HG03135 (cell line): ENCODE data around the gene PPM1D.
"Not testable (repeated sequence)": the region's sequence is repeated elsewhere in the genome, so short reads cannot be mapped to it uniquely, and the experiment has no call there.

Experiments used
- ATAC-seq: cut with Tn5 transposase; IDR thresholded peaks from one replicate; pipeline ENCODE4 v1.9.1; 2021; ENCODE audit warnings: mild to moderate bottlenecking, moderate library complexity; ENCODE audit not compliant: unreplicated experiment

The PPM1D gene

DNA sequence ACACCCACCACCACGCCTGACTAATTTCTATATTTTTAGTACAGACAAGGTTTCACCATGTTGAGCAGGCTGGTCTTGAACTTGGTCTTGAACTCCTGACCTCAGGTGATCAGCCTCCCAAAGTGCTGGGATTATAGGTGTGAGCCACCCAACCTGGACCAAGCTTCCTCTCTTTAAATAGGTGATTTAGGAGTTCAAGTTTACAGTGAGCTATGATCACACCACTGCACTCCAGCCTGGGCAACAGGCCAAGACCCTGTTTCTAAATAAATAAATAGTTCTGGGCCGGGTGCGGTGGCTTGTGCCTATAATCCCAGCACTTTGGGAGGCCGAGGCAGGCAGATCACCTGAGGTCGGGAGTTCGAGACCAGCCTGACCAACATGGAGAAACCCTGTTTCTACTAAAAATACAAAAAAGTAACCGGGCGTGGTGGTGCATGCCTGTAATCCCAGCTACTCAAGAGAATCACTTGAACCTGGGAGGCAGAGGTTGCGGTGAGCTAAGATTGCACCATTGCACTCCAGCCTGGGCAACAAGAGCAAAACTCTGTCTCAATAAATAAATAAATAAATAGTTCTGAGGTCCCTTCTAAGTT, 6.5 kb upstream of the PPM1D start:
- ATAC-seq, result not testable (repeated sequence)

DNA sequence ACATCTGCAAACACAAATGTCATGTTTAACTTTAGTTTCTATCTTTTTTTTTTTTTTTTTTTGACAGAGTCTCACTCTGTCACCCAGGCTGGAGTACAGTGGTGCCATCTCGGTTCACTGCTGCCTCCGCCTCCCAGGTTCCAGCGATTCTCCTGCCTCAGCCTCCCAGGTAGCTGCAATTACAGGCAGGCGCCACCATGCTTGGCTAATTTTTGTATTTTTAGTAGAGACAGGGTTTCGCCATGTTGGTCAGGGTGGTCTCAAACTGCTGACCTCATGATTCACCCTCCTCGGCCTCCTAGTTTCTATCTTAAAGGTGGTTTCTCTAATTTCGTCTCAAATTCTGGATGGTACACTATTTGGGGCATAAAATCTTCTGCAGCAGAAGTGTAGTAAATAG, 5.8 kb upstream of the PPM1D start:
- ATAC-seq, result not testable (repeated sequence)

GRCh38 chr17:60594734-60595133, 5.3 kb upstream of the PPM1D start:
- no peak for ATAC-seq

- no peak for ATAC-seq
Observed at GRCh38 chr17:60597297-60597696, 2.7 kb upstream of the PPM1D start.

DNA sequence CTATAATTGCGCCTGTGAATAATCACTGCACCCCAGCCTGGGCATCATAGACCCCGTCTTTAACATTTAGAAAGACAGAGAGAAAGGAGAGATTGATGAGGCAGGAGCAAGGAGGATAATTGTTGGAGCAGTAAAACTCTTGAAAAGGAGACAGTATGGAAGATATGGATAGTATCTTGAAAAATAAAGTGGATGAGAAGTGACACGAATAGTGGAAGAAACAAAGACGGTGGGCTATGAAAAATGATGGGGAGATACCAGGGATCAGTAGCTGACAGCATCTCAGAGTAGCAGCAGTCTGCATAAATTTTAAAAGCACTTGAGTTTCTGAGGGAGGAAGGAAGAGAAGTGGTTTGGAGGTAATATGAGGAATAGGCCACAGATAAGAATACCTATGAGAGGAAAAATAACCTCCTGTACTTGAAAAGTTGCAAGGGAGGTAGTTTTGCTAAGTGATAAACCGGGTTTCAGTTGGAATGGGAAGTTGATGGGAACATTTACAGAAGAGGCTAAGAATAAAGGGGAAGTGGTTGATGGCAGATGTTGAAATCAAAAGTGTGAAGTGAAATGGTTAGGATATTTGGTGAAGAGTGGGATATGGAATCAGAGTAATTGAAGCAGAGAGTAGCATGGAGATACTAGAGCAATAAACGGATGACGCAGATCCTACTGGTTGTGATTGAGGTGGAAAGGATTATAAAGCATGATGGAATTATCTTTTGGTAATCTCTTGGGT, 1.8 kb upstream of the PPM1D start:
- no peak for ATAC-seq

GRCh38 chr17:60599220-60599619, 773 bp upstream of the PPM1D start:
- no peak for ATAC-seq

DNA sequence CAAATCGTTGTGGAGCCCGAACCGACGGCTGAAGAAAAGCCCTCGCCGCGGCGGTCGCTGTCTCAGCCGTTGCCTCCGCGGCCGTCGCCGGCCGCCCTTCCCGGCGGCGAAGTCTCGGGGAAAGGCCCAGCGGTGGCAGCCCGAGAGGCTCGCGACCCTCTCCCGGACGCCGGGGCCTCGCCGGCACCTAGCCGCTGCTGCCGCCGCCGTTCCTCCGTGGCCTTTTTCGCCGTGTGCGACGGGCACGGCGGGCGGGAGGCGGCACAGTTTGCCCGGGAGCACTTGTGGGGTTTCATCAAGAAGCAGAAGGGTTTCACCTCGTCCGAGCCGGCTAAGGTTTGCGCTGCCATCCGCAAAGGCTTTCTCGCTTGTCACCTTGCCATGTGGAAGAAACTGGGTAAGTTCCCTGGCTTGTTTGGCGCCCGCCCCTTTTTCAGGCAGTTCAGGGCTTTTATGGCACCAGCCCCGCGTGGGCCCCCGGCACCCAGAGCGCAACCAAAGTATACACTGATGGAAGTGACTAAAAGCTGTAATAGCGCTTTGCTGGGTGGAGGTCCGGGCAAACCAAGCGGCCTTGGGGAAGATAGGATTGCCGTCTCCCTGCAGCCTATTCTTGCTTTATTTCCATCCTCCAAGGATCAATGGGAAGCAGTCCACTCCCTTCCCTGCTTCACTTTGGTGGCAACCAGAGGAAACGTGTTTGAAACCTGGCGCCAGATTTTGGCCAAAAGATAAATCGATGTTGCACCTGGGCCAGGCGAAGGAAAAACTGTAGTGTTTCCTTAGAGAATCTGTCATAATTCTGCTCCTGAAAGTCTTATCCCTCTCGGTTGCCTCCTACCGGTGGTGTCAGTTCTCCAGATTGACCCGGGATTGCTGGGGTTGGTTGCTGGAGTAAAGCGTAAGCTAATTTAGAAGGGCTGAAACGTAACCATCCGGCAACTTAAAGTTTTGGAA, 775 bp downstream of the PPM1D start:
- peak; percentile 14 for ATAC-seq

- no peak for ATAC-seq
Observed at GRCh38 chr17:60601447-60602384, 1.7 kb downstream of the PPM1D start.

GRCh38 chr17:60602385-60602742, 2.4 kb downstream of the PPM1D start:
- ATAC-seq, result no peak

GRCh38 chr17:60602871-60603270, 2.9 kb downstream of the PPM1D start:
- ATAC-seq, result no peak

DNA sequence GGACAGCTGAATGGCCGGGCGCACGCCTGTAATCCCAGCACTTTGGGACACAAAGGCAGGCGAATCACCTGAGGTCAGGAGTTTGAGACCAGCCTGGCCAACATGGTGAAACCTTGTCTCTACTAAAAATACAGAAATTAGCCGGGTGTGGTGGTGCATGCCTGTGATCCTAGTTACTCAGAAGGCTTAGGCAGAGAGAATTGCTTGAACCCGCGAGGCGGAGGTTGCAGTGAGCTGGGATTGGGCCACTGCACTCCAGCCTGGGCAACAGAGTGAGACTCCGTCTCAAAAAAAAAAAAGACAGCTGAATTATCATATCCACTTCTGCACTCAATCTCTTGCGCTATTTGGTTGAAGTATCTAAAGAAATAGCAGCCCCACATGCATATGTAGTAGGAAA, 3.5 kb downstream of the PPM1D start:
- not testable (repeated sequence) for ATAC-seq

DNA sequence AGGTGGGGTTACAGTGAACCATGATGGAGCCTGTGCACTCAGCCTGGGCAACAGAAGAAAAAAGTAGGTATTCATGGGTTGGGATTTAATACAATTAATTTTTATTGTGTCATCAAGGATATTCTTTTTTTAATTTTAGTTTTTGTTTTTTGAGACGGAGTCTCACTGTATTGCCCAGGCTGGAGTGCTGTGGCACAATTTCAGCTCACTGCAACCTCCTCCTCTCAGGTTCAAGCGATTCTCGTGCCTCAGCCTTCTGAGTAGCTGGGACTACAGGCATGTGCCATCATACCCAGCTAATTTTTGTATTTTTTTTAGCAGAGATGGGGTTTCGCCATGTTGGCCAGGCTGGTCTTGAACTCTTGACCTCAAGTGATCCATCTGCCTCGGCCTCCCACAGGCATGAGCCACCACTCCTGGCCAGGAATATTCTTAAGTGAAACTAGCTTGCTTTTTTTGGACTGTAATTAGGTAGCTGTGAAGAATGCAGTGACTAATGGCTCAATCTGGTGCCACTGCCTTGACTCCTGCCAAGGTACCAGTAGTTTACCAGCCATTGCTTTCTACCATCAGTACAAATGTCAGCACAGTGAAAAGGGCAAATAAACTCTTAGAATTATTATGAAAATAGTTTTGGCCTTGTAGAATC, 4.8 kb downstream of the PPM1D start:
- no peak for ATAC-seq

DNA sequence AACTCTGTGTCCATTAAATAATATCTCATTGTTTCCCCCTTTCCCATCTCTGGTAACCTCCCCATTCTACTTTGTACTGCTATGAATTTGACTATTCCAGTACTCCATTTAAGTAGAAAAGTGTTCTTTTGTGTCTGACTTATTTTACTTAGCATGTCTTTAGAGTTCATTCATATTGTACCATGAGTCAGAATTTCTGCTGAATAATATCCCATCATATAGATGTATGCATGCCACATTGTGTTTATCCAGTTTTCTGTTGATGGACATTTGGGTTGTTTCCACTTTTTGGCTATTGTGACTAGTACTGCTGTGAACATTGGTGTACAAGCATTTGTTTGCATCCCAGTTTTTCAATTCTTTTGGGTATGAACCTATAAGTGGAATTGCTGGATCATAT, 6.0 kb downstream of the PPM1D start:
- no peak for ATAC-seq

DNA sequence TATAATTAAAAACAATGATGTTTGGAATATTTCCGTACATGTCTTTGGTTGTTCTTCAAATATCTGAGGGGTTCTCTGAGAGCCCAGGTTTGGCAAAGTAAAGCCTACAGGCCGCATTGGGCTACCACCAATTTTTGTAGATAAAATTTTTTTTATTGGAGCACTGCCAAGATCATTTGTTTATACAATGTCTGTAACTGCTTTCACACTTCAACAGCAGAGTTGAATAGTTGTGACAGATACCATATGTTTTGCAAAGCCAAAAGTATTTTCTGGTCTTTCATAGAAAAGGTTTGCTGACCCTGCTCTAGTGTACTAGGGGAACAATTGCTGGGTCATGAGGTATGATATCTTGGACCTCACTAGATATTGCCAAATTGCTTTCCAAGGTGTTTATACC, 10.5 kb downstream of the PPM1D start:
- no peak for ATAC-seq

DNA sequence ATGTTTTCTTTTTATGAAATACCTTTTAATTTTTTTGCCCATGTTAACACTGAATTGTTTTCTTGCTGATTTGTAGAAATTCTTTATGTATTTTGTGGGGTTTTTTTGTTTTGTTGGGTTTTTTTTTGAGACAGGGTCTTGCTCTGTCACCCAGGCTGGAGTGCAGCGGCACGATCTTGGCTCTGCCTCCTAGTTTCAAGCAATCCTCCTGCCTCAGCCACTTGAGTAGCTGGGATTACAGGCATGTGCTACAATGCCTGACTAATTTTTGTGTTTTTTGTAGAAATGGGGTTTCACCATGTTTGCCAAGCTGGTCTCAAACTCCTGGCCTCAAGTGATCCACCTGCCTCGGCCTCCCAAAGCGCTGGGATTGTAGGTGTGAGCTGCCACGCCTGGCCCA, 11.3 kb downstream of the PPM1D start:
- not testable (repeated sequence) for ATAC-seq

GRCh38 chr17:60613325-60613724, 13.3 kb downstream of the PPM1D start:
- ATAC-seq, result no peak

DNA sequence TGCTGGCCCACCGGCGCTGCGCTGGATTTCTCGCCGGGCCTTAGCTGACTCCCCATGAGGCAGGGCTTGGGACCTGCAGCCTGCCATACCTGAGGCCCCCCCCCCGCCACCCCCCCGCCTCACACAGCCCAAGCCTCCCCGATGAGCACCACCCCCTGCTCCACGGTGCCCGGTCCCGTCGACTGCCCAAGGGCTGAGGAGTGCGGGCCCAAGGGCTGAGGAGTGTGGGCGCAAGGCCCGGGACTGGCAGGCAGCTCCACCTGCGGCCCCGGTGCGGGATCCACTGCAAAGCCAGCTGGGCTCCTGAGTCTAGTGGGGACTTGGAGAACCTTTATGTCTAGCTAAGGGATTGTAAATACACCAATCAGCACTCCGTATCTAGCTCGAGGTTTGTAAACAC, 13.8 kb downstream of the PPM1D start:
- ATAC-seq, result not testable (repeated sequence)

DNA sequence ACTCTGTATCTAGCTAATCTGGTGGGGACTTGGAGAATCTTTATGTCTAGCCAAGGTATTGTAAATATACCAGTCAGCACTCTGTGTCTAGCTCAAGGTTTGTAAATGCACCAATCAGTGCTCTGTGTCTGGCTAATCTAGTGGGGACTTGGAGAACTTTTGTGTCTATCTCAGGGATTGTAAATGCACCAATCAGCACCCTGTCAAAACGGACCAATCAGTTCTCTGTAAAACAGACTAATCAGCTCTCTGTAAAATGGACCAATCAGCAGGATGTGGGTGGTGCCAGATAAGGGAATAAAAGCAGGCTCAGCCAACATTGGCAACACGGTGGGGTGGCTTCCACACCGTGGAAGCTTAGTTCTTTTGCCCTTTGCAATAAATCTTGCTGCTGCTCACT, 14.3 kb downstream of the PPM1D start:
- ATAC-seq, result not testable (repeated sequence)

GRCh38 chr17:60615108-60615507, 15.1 kb downstream of the PPM1D start:
- ATAC-seq, result no peak

DNA sequence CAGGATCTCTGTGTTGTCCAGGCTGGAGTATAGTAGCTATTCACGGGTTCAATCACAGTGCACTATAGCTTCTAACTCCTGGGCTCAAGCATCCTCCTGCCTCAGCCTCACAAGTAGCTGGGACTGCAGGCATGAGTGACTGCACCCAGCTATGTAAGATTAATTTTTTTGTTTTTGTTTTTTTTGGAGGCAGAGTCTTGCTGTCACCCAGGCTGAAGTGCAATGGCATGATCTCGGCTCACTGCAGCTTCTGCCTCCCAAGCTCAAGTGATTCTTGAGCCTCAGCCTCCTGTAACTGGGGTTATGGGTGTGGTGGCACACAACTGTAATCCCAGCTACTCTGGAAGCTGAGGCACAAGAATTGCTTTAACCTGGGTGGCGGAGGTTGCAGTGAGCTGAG, 15.8 kb downstream of the PPM1D start:
- ATAC-seq, result no peak
